Endothelial cell (in vitro differentiated cells): ENCODE data around the gene AZI2. TPM values are rescaled to one million over a fixed set of nuclear protein-coding genes. Genes with fewer than 3 reads are reported as not detected.
A peak's percentile ranks its signal among the peaks of the same experiment; 100 is the strongest.

Experiments
- DNase-seq: peaks from one replicate; pipeline ENCODE4 v3.0.0; 2021; ENCODE audit warnings: low spot score
- H3K27ac Mint-ChIP-seq: one replicate; pipeline ENCODE4 v1.8.0; 2021; ENCODE audit warnings: mixed read lengths, inconsistent platforms; ENCODE audit not compliant: unreplicated experiment
- H3K27me3 Mint-ChIP-seq: one replicate; pipeline ENCODE4 v1.8.0; 2021; ENCODE audit warnings: mild to moderate bottlenecking, moderate library complexity, mixed read lengths, inconsistent platforms; ENCODE audit not compliant: unreplicated experiment
- H3K36me3 Mint-ChIP-seq: one replicate; pipeline ENCODE4 v1.8.0; 2021; ENCODE audit warnings: mild to moderate bottlenecking, low read depth, mixed read lengths, inconsistent platforms; ENCODE audit not compliant: unreplicated experiment
- H3K4me1 Mint-ChIP-seq: one replicate; pipeline ENCODE4 v1.8.0; 2021; ENCODE audit warnings: mild to moderate bottlenecking, mixed read lengths, inconsistent platforms; ENCODE audit not compliant: unreplicated experiment
- H3K4me3 Mint-ChIP-seq: one replicate; pipeline ENCODE4 v1.8.0; 2021; ENCODE audit warnings: mild to moderate bottlenecking, mixed read lengths, inconsistent platforms; ENCODE audit not compliant: unreplicated experiment
- H3K9me3 Mint-ChIP-seq: one replicate; pipeline ENCODE4 v1.8.0; 2021; ENCODE audit warnings: mixed read lengths, inconsistent platforms; ENCODE audit not compliant: unreplicated experiment
- total RNA-seq: library from RNA; stranded (reverse); fragmentation: NEBNext Ultra II Directional; extraction: Animal tissue kit (Norgen Biotek cat#: 25700); gene quantifications from one replicate; pipeline ENCODE4 v1.2.1, GENCODE V29; 2021; ENCODE audit not compliant: unreplicated experiment
- TF ChIP-seq, protein P1 (sequence below): fragments of 200-600 bp; sonication (generic); IDR thresholded peaks from one replicate; pipeline ENCODE4 v1.5.0; 2021; ENCODE audit warnings: antibody characterized with exemption; ENCODE audit not compliant: unreplicated experiment

AZI2 gene
- total RNA-seq, 1 donor from 2014 or later, result 50.2 TPM

DNA sequence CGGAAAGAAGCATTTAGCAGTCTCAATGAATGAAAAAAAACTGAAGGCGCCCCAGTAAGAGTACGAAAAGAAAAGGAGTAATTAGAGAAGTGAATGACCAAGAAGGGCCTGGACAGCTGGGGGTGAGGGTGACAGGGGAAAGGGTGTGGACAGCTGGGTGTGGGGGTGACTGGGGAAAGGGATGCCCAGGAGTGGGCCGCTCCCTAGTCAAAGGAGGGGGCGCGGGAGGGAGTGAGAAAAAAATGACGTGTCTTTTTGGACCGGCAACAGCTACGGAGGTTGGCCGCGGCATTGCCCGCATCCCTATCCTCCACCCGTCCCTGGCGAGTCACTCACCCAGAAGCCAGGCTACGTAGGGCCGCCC lies 377 bp downstream of the AZI2 start:
- Mint-ChIP-seq H3K4me3 (peak overlapping the region; percentile 97), H3K36me3 (no peaks in the 10 kb centered on the region), H3K27ac (peak overlapping the region; percentile 99), H3K4me1 (peaks cover 19% of the 10 kb centered on the region), H3K27me3 (peaks cover 4% of the 10 kb centered on the region), H3K9me3 (no peaks in the 10 kb centered on the region)
- TF ChIP-seq, protein P1, sequence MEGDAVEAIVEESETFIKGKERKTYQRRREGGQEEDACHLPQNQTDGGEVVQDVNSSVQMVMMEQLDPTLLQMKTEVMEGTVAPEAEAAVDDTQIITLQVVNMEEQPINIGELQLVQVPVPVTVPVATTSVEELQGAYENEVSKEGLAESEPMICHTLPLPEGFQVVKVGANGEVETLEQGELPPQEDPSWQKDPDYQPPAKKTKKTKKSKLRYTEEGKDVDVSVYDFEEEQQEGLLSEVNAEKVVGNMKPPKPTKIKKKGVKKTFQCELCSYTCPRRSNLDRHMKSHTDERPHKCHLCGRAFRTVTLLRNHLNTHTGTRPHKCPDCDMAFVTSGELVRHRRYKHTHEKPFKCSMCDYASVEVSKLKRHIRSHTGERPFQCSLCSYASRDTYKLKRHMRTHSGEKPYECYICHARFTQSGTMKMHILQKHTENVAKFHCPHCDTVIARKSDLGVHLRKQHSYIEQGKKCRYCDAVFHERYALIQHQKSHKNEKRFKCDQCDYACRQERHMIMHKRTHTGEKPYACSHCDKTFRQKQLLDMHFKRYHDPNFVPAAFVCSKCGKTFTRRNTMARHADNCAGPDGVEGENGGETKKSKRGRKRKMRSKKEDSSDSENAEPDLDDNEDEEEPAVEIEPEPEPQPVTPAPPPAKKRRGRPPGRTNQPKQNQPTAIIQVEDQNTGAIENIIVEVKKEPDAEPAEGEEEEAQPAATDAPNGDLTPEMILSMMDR, result no peak
- no peak for DNase-seq

DNA sequence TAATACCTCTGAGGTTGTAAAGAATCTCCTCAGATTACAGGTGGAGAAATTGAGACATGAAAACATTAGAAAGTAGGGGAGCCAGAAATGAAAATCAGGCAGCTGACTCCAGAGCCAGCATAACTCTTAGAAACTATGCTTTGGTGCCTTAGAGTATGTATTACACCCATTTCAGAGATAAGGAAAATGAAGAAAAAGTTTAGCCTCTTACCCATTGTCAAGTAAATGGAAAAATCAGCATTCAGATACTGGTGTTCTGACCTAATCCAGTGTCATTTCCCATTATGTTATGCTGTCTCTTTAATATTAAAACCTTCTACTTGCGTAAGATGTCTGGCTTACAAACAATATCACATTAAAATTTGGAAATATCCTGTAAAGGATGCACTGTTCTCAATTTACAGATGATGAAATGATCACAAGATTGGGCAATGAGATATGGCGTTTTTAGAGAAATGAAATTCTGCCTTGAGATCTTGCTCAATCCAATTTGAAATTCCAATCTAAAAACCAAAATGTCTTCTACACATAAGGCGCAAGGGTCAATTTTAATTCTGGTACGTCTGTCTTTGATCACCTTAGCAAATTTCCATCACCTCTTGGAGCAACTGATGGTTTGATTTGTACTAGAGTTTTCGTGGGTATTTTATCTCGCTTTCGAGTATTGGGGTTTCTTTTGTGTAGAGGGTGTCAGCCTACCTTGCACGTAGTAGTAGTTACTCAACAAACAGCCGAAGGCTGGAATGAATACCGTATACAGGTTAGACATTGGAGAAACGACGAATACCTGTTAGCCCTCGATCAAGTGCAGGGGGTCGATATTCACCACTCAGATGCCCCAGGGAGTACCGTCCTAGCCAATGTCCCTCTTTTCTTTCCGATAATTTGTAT lies 1.0 kb downstream of the AZI2 start:
- H3K4me3 Mint-ChIP-seq, result peak overlapping the region; percentile 97
- H3K36me3 Mint-ChIP-seq, result no peaks in the 10 kb centered on the region
- peak overlapping the region; percentile 99 for H3K27ac Mint-ChIP-seq
- DNase-seq, result no peak
- H3K27me3 Mint-ChIP-seq, result peaks cover 4% of the 10 kb centered on the region
- H3K4me1 Mint-ChIP-seq, result peaks cover 19% of the 10 kb centered on the region
- H3K9me3 Mint-ChIP-seq, result no peaks in the 10 kb centered on the region
- TF ChIP-seq, protein P1, result no peak

DNA sequence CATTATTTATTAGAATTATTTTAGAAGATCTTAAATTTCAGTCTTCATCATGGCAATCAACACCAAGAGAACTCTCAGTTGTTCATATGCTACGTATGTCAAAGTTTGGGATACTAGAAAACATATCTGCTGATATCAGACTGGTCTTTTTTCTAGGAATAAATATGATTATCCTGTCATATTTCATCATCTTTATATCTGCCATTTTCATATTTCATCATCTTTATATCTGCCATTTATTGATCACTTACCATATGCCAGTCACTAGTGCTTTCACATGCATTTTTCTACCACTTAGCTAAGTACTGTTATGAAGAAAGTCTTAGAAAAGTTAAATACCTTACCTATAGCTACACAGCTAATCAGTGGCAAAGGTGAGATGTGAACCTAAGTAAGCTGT lies 2.9 kb downstream of the AZI2 start:
- TF ChIP-seq, protein P1, result no peak
- Mint-ChIP-seq H3K4me1 (peaks cover 19% of the 10 kb centered on the region), H3K9me3 (no peaks in the 10 kb centered on the region), H3K4me3 (no peak overlapping the region), H3K27ac (no peak overlapping the region), H3K27me3 (peaks cover 4% of the 10 kb centered on the region), H3K36me3 (no peaks in the 10 kb centered on the region)
- DNase-seq, result no peak

DNA sequence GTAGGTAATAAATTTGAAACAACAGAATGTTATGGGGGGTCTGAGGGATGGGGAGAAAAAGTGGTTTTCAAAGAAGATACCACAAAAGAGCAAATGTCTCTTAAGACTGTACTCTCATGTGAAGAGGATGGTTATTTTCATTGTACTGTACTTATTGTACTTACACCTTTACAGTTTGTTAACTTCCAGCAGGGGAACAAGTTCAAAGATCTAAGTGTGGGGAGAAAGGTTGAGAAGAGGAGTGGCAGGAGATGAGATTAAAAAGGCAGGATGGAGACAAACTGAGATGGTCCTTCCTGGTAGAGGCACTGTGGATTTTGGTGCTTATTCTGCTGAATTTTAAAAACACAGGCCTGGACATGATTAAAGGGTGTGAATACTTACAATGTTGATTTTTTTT lies 5.5 kb downstream of the AZI2 start:
- Mint-ChIP-seq H3K27ac (no peak overlapping the region), H3K4me3 (no peak overlapping the region), H3K4me1 (peaks cover 14% of the 10 kb centered on the region), H3K36me3 (no peaks in the 10 kb centered on the region), H3K27me3 (peaks cover 3% of the 10 kb centered on the region), H3K9me3 (no peaks in the 10 kb centered on the region)
- DNase-seq, result no peak
- TF ChIP-seq, protein P1, result no peak

DNA sequence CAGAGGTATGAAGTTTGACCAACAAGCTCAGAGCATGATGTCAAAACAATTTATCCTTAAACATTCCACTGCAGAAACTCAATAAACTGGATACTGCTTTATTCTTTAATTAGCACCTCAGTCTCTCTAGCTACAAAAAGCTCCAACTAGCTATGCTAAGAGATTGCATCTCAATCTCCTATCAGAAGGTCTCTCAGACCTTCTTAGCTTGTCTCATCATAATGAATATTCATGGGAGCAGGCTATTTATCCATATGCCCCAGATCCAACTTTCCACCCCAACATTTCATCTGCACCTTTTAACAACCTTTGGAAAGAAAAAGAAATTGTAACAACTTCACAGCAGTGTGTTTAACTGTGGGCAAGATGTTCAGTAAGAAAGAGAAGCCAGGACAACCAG lies 11.4 kb downstream of the AZI2 start:
- no peak overlapping the region for H3K4me3 Mint-ChIP-seq
- H3K4me1 Mint-ChIP-seq, result no peaks in the 10 kb centered on the region
- H3K9me3 Mint-ChIP-seq, result no peaks in the 10 kb centered on the region
- no peak overlapping the region for H3K27ac Mint-ChIP-seq
- no peak for DNase-seq
- TF ChIP-seq, protein P1, result no peak
- no peaks in the 10 kb centered on the region for H3K27me3 Mint-ChIP-seq
- H3K36me3 Mint-ChIP-seq, result no peaks in the 10 kb centered on the region
